GM18526 (cell line): ENCODE measurements around the gene CD40.

Source experiments
- POLR2A ChIP-seq: IDR thresholded peaks from 3 replicates; pipeline ENCODE4 v1.6.1; 2011; ENCODE audit not compliant: insufficient read length; ENCODE audit errors: extremely low read depth

The CD40 gene

DNA sequence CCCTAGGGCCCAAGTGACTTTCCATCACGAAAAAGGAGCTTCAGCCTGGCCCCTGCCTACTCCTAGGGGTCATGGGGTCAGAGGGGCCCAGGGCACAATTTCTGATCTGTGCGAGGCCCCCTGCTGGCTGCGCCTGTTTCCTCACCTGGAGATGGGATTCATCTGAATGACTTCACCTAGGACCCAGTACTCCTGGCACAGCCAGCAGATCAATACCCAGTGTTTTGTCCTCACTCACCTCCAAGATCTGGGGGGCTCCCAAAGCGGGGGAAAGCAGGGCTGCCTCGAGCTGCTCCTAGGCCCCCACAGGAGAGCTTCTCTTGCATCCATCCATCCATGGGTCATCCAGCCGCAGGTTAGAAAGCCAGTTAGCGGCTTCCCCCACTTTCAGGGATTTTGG lies 33.8 kb downstream of the CD40 start:
- no peak for TF ChIP-seq POLR2A

DNA sequence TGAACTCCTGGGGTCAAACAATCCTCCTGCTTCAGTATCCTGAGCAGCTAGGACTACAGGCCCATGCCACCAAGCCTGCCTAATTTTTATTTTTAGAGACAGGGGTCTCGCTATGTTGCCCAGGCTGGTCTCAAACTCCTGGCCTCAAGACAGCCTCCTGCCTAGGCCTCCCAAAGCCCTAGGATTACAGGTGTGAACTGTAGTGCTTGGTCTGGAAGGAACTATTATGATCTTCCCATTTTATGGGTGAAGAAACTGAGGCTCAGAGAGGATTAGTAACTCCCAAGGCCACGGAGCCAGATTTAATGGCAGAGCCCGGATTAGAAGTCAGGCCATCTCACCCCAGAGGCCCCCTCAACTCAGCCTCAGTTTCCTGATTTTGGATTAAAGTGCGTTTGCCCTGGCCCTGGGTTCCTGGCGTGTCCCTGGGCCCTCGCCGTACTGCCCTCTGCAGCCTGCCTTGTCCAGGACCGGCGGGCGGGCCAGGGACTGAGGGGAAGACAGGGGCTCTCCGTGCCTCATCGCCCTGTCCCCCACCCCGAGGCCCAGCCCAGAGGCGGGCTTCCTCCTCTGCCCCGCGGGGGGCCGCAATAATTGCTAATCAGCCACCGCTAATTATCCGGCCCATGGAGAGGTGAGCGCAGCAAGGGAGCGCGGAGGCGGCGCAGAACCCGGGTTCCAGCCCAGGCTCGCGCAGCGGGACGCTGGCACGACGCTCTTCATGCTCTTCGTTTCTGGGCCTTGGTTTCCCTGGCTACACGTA lies 34.9 kb downstream of the CD40 start:
- TF ChIP-seq POLR2A, result no peak

DNA sequence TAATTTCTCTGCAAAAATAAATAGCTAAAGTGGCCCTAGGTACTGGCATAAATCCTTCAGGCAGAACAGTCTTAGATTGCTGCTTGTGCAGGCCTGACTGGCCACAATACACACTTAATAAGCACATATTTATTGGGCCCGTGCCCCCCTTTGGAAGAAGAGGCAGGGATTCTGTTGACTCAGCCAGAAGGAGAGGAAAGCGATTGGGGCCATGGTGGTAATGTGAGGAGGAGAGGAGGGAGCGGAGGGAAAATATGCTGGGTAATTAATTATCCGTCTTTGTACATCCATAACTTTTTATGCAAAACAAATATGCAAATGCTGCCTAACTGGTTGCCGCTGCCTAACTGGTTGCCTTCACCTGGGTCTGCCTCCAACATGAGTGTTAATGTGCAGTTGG lies 36.2 kb downstream of the CD40 start:
- TF ChIP-seq POLR2A, result no peak

DNA sequence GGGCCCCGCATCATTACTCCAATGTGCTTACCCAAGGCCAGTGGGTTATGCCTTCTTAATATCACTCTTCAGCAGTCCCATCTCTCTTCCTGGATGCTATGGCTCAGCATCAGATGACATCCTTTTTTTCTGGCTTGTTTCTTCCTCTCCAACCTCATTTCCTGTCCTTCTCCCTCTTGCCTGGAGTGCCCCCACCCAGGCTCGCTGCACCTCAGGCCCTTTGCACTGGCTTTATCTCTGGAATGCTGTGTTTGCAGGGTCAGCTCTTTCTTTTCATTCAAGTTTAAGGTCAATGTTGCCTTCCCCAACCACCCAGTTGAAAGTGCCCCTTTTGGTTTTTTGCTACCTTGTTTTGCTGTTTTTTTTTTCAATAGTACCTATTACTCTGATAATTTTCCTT lies 36.7 kb downstream of the CD40 start:
- no peak for TF ChIP-seq POLR2A

DNA sequence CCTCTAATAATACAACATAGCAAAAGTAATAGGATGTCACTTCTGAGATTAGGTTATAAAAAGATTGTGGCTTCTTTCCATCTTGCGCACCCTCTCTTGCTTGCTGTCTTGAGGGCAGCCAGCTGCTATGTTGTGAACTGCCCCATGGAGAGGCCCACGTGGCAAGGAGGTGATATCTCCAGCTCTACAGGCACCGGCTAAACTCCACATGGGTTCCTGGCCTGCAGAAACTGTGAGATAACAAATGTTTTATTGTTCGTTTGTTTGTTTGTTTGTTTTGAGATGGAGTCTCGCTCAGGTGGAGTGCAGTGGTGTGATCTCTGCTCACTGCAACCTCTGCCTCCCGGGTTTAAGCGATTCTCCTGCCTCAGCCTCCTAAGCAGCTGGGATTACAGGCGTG lies 38.0 kb downstream of the CD40 start:
- no peak for TF ChIP-seq POLR2A

DNA sequence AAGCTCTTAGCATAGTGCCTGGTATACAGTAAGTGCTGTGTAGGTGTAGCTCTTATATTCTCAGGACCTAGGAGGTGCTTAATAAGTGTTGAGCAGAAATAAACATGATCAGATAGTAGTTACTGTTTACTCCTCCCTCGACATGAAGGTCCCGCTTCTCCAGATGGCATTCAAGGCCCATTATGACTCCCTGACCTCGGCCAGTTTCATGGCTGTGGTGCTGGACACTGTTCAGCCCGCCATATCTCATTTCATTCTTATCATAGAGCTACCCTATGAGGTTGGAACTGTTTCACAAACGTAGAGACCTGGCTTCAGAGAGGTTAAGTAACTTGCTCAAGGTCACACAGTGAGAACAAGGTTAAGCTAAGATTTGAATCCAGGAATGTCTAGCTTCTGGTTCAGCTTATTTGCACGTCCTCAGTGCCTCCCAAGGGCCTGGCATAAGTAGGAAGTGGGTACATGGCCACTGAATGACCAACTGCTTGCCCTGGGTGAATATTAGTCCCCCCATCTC lies 39.0 kb downstream of the CD40 start:
- no peak for TF ChIP-seq POLR2A

DNA sequence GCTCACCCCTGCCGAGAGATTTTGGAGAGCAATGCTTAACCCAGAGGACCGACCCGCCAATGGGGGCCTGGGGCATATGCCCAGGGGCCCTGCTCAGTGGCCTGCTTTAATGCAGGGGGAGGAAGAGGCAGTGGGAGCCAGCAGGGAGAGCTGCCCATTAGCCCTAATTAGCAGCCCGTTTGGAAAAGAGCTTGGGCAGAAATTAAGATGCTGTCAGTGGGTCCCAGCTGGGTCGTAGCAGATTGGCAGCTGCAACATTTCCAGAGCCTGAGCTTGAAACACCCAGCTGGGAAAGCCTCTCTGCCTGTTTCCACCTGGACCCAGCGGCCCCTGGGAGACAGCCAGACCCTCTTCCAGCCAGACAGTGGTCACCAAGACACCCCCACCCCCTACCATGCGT lies 39.5 kb downstream of the CD40 start:
- no peak for TF ChIP-seq POLR2A

DNA sequence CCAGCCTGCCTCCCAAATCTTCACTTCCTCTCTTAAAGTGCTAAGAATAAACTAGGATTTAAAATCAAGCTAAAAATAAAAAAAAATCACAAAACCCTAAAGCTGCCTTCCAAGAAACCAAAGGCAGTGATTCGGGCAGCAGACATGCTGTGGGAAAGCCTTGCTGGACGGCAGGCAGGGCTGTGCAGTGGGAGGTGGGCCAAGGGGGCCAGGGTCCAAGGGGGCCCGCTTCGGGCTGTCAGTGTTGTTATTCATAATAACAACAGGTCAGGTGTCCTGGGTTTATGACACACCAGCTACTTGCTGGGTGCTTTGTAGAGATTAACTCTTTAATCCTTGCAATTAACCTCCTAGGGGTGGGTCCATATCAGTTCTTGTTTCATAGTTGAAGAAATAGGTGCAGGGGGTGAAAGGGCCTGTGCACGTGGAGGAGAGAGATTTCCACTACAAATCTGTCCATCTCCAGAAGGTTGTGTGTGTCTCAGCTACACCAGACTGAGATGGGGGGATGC lies 40.4 kb downstream of the CD40 start:
- TF ChIP-seq POLR2A, result no peak

DNA sequence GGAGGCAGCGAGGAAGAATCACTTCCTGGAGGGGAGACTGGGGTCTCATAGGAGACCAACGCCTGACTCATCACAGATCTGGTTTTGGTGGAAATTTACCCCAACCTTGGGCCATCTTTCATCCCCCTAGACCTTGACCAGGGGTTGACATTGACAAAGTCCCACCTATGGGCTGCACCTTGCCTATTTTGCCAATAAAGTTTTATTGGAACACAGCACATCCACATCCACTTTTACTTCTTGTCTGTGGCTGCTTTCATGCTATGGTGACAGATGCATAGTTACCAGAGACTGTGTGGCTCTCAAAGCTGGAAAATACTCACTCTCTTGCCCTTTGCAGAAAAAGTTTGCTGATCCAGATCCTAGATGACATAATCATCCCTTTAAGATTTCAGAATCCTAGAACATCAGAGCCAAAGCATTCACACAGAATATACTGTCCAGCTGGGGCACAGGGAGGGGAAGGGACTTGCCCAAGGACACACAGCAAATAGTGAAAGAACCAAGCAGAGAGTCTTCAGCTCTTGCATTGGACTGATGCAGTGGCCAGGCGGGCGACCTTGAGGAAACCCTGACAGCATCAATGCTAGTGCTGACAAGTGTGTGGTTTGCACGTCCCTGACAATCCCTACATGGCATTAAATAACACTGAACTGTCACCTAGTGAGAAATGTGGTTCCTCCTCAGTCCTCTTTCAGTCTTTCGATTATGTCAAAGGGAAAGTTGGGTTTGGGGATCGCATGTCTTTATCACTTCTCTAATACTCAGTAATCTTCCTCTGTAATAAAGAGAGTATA lies 41.2 kb downstream of the CD40 start:
- TF ChIP-seq POLR2A, result no peak

DNA sequence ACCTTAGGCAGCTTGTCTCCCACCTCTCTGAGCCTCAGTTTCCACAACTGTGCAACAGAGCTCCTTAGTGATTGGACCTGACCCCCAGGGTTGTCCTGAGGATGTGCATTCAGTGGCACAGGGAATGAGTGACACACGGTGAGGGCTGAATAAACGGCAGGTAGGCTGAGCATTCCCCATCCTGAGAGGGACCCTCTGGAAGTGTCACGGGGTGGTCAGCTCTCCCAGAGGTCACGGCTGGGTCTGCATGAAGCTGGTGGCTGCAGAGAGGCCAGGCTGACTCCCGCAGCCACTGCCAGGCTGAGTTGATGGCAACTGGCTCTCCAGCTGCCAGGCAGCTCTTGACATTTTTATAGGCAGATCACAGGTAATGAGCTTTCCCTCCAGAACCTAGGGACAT lies 42.5 kb downstream of the CD40 start:
- TF ChIP-seq POLR2A, result no peak

DNA sequence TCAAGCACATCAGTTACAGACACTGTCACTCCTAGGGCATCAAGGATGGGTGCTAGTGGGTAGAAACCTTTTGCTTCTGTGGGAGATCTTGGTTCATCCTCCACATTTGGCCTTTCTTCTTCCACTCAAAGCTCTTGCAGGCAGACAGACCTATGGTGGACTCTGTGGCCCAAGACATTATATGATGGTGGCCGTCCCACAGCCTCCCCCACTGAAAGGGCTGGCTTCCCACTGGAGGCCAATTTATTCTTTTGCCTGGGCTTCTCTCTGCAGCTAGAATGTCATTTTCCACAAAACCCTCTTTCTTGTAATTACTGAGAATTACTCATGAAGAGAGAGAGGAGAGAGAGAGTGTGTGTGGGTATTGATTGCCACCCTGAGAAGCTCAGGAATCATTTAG lies 43.8 kb downstream of the CD40 start:
- TF ChIP-seq POLR2A, result no peak

DNA sequence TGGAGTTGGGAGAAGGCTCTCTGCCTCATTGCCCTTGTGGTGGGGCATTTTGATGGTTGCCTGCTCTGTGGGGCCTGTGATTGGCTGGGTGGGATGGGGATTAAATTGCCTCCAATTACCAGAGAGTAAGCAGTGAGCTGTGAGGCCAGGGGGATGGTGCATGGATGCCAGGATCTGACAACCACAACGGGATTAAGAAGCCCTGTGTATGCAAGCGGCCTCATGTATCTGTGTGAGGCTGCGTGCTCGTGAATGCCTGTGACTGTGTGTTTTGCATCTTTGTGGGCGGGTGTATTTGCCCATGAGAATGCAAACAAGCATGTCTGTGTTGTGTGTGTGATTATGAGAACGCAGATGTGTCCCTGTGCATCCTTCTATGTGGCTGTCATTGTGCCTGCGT lies 46.1 kb downstream of the CD40 start:
- TF ChIP-seq POLR2A, result no peak

DNA sequence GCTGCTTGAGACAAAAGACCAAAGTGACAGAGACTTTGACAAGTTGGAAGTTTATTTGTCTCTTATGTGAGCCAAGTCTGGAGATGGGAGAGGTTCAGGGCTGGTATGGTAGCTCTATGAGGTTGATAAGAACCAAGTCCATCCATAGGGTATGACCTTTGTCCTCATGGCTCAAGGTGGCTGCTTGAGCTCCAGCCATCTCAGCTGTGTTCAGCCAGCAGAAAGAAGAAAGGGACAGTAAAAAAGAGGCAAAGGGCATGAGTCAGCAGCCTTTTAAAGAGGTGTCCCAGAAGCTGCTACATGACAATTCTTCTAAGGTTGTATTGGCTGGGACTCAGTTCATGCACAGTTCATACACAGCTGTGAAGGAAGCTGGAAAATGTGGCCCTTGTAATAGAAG lies 49.0 kb downstream of the CD40 start:
- TF ChIP-seq POLR2A, result no peak

DNA sequence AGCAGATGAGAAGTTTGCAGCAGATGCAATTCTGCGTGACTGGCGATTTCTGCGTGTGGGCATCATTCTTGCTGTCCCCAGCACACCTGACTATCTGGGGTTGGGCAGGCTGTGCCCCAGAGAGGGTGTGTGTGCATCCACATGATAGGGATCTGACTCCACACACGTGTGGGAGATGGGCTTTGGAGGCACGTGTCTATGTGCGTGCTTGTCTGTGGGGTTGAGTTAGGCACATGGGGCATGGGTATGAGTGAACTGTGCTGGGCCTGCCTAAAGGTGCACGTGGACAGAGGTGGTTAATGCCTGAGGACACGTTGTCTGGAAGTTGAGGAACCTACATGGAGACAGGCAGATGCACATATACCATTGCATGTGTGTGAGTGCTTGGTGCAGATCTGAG lies 50.3 kb downstream of the CD40 start:
- no peak for TF ChIP-seq POLR2A

DNA sequence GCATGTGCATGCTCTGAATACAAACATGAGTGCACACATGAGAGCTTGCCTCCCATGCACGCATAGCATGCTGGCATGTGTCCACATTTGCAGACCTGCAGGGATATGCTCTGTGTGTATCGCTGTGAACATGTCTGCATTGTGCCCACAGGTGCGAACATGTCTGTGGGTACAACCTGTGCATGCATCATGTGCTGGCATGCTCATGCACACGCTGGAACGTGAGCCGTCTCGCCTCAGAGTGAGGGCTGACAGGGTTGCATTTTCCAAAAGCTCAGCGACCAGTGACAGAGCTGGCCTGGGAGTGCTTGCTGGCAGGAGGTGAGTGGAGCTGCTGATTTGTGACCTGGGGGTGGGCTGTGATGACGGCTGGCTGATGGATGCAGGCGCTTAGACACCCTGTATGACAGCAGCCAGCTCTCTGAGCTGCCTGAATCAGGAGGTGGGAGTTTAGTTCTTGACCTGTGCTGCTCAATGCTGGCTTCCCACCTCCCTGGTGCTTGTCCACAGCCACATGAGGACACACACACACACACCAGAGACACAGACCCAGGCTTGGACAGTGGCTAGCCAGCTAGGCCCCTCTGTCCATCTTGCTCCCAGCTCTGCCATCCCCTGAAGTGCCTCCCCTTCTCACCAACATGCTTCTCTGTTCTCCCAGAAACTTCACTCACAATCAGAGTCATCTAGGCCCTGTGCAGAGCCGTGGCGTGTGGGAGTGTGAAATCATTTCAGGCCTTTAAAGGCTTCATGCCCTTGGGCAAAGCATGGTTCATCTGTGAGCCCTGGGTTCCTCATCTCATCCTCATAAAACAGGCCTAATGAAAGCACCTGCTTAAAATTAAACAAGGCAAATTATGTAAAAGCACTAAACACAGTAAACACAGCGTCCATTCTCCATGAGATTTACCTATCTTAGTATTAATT lies 51.4 kb downstream of the CD40 start:
- TF ChIP-seq POLR2A, result no peak
